Activated T-helper 17 cell treated with anti-CD3 and anti-CD28 coated beads, Interleukin-2, amount 50 U/mL, for 72 hours (primary cell): ENCODE results near the gene CALN1. TPM values are rescaled to one million over a fixed set of nuclear protein-coding genes. Genes with fewer than 3 reads are reported as not detected.

Experiments
- ATAC-seq: fragments of 150-1000 bp; cut with Tn5 transposase; replicated peaks from 2 replicates; pipeline ENCODE4 v1.10.0; 2021; ENCODE audit warnings: mild to moderate bottlenecking, moderate library complexity
- H3K27ac Mint-ChIP-seq: one replicate; pipeline ENCODE4 v1.8.0; 2022; ENCODE audit warnings: mixed read lengths
- H3K27me3 Mint-ChIP-seq: one replicate; pipeline ENCODE4 v1.8.0; 2022; ENCODE audit warnings: mixed read lengths
- H3K36me3 Mint-ChIP-seq: one replicate; pipeline ENCODE4 v1.8.0; 2022; ENCODE audit warnings: low read depth, mild to moderate bottlenecking, mixed read lengths
- H3K4me1 Mint-ChIP-seq: one replicate; pipeline ENCODE4 v1.8.0; 2022; ENCODE audit warnings: mixed read lengths
- H3K4me3 Mint-ChIP-seq: one replicate; pipeline ENCODE4 v1.8.0; 2022; ENCODE audit warnings: mild to moderate bottlenecking, mixed read lengths
- H3K9me3 Mint-ChIP-seq: one replicate; pipeline ENCODE4 v1.8.0; 2022; ENCODE audit warnings: mixed read lengths
- total RNA-seq, 2 donors: library from RNA; stranded (reverse); gene quantifications; one replicate each; pipeline ENCODE4 v1.2.3, GENCODE V29; 2022

CALN1 gene
- total RNA-seq, 2 donors from 2014 or later, result not detected

DNA sequence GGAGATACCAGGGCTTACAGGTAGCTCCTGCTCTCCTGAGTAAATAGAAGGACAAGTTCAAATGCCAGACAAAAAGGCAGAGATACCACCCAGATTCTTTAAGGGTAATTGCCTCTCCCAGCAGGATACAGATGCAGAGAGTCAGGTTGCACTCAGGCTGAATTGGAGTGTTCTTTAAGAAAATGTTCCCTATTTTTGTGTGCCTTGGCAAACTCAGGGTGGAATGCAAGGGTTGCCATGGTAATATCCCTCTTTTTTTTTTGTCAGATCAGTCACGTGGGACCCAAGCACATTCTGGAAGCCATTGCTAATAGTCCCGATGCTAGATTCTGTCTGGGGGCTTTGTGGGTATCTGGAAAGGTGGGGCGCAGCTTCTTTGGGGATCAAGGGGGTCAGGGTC is 628.0 kb downstream of the CALN1 start:
- no peaks in the 10 kb centered on the region for H3K27me3 Mint-ChIP-seq
- H3K4me1 Mint-ChIP-seq, result no peaks in the 10 kb centered on the region
- H3K36me3 Mint-ChIP-seq, result no peaks in the 10 kb centered on the region
- H3K9me3 Mint-ChIP-seq, result peaks cover 18% of the 10 kb centered on the region
- H3K27ac Mint-ChIP-seq, result no peak overlapping the region
- ATAC-seq, result no peak
- no peak overlapping the region for H3K4me3 Mint-ChIP-seq

DNA sequence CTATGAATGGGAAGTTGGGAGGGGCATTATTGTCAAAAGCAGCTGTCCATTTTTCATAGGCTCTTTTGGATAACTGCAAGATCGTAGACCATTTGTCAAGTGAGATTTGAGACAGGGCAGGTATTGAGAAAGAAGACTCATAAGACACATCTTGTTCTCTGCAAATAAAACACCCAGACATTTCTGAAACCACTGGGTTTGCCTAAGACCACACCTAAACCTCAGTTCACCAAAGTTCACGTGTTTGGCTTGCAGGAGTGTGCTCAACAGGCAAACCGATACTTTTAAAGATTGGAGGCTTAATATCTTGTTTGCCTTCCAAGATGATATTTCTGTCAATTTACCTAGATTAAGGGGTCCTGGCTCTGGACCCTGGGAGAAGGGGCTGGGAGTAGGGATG is 628.4 kb downstream of the CALN1 start:
- no peak overlapping the region for H3K27ac Mint-ChIP-seq
- H3K4me1 Mint-ChIP-seq, result no peaks in the 10 kb centered on the region
- H3K4me3 Mint-ChIP-seq, result no peak overlapping the region
- H3K27me3 Mint-ChIP-seq, result no peaks in the 10 kb centered on the region
- peaks cover 18% of the 10 kb centered on the region for H3K9me3 Mint-ChIP-seq
- H3K36me3 Mint-ChIP-seq, result no peaks in the 10 kb centered on the region
- ATAC-seq, result no peak

- Mint-ChIP-seq H3K27ac (no peak overlapping the region), H3K36me3 (no peaks in the 10 kb centered on the region), H3K9me3 (peaks cover 15% of the 10 kb centered on the region), H3K4me1 (no peaks in the 10 kb centered on the region), H3K4me3 (no peak overlapping the region), H3K27me3 (no peaks in the 10 kb centered on the region)
- ATAC-seq, result no peak
Measured at GRCh38 chr7:71782051-71782450, 630.1 kb downstream of the CALN1 start.

DNA sequence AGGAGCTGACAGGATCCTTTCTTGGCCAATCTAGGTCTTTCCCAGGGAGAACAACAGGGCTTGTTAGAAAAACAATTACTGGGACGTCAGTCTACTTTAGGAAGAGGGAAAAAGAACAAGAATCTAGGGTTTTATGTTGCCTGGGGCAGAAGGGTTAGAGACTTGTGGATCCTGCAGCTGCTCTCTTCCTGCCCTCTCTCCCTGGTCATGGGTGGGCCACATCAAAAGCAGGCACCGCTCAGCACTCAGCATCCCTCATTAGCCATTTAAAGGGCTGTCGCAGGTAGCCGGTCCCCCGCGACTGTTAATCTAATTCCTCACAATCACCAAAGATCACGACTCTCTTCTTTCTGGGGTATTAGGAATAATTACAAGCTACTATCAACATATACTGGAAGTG is 631.9 kb downstream of the CALN1 start:
- ATAC-seq, result no peak
- no peaks in the 10 kb centered on the region for H3K36me3 Mint-ChIP-seq
- no peak overlapping the region for H3K4me3 Mint-ChIP-seq
- H3K27ac Mint-ChIP-seq, result no peak overlapping the region
- H3K4me1 Mint-ChIP-seq, result no peaks in the 10 kb centered on the region
- no peaks in the 10 kb centered on the region for H3K27me3 Mint-ChIP-seq
- peaks cover 15% of the 10 kb centered on the region for H3K9me3 Mint-ChIP-seq

DNA sequence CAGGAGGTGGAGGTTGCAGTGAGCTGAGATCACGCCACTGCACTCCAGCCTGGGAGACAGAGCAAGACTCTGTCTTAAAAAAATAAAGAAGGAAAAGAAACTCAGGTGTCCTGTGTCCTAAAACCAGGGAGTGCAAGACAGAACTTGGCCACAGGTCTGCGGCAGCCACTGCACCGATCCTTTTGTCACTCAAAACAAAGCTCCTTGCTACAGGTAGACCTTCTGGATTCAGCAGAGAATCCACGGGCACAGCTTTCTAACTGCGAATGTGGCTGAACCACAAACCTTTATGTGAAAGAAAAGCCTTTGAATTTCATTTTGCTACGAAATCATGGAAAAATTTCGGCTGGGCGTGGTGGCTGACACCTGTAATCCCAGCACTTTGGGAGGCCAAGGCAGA is 634.9 kb downstream of the CALN1 start:
- no peak overlapping the region for H3K27ac Mint-ChIP-seq
- no peaks in the 10 kb centered on the region for H3K4me1 Mint-ChIP-seq
- H3K9me3 Mint-ChIP-seq, result peaks cover 9% of the 10 kb centered on the region
- no peak for ATAC-seq
- no peak overlapping the region for H3K4me3 Mint-ChIP-seq
- no peaks in the 10 kb centered on the region for H3K27me3 Mint-ChIP-seq
- H3K36me3 Mint-ChIP-seq, result no peaks in the 10 kb centered on the region

- Mint-ChIP-seq H3K4me3 (no peak overlapping the region), H3K36me3 (no peaks in the 10 kb centered on the region), H3K4me1 (no peaks in the 10 kb centered on the region), H3K27me3 (no peaks in the 10 kb centered on the region), H3K9me3 (peaks cover 5% of the 10 kb centered on the region), H3K27ac (no peak overlapping the region)
- ATAC-seq, result no peak
Measured at GRCh38 chr7:71776726-71777125, 635.4 kb downstream of the CALN1 start.

DNA sequence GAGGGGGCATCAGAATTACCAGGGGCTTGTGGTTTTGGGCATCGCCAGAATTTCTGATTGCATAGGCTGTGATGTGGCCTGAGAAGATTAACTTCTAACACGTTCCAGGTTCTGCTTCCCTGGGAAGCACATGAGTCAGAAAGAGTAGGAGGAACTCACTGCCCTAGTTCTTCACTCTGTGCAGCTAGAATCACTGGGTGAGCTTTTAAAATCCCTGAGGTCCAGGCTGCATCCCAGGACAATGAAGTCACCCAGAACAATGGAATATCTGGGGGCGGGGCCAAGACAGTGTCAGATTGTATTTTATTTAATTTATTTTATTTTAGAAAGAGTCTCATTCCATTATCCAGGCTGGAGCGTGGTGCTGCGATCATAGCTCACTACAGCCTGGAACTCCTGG is 636.5 kb downstream of the CALN1 start:
- H3K9me3 Mint-ChIP-seq, result peaks cover 4% of the 10 kb centered on the region
- H3K36me3 Mint-ChIP-seq, result no peaks in the 10 kb centered on the region
- no peaks in the 10 kb centered on the region for H3K27me3 Mint-ChIP-seq
- H3K4me3 Mint-ChIP-seq, result no peak overlapping the region
- no peak overlapping the region for H3K27ac Mint-ChIP-seq
- ATAC-seq, result no peak
- H3K4me1 Mint-ChIP-seq, result no peaks in the 10 kb centered on the region

DNA sequence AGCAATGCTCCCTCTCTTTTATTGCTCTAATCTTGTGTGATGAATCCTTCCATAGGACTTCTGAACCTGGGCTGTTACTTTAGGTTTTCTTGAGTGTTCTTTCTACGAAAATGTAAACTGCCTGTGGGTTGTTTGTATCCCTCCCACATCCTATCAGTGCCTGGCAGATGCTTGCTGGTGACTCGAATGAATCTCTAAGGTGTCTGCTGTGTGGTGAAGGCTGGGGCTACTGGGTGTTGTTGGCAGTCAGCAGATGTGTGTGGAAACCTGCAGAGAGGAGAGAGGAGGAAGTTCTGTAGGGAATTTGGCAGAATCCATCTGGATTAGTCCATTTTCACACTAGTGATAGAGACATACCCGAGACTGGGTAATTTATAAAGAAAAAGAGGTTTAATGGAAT is 639.4 kb downstream of the CALN1 start:
- Mint-ChIP-seq H3K4me1 (no peaks in the 10 kb centered on the region), H3K4me3 (no peak overlapping the region), H3K9me3 (no peaks in the 10 kb centered on the region), H3K27me3 (no peaks in the 10 kb centered on the region), H3K27ac (no peak overlapping the region), H3K36me3 (no peaks in the 10 kb centered on the region)
- no peak for ATAC-seq

DNA sequence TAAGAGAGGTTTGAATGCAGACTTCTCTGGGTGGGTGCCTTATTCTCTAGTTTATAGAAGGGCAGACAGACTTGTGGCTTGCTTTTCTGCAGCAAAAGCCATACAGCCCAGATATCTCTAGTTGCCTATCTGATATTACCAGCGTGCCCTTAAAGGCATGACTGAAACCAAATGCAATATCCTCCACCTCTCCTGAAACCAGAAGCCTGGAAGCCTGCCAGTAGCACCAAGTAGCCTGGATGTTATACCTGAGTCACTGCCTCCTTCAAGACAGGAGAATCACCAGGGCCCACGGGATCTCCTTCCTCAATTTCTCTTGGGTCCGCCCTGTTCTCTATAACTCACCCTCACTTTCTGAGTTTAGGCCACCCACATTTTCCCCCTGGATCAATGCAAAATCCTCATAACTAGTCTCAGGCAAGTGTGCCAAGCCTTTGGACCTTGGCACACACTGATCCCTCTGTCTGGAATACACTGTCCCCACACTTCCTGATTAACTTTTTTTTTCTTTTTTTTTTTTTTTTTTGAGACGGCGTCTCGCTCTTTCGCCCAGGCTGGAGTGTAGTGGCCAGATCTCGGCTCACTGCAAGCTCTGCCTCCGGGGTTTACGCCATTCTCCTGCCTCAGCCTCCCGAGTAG is 641.8 kb downstream of the CALN1 start:
- ATAC-seq, result no peak
- H3K27me3 Mint-ChIP-seq, result no peaks in the 10 kb centered on the region
- no peaks in the 10 kb centered on the region for H3K4me1 Mint-ChIP-seq
- H3K36me3 Mint-ChIP-seq, result no peaks in the 10 kb centered on the region
- no peak overlapping the region for H3K27ac Mint-ChIP-seq
- no peaks in the 10 kb centered on the region for H3K9me3 Mint-ChIP-seq
- H3K4me3 Mint-ChIP-seq, result no peak overlapping the region

GRCh38 chr7:71769326-71769725 is 642.8 kb downstream of the CALN1 start:
- ATAC-seq, result no peak
- H3K9me3 Mint-ChIP-seq, result no peaks in the 10 kb centered on the region
- H3K36me3 Mint-ChIP-seq, result no peaks in the 10 kb centered on the region
- no peak overlapping the region for H3K27ac Mint-ChIP-seq
- H3K27me3 Mint-ChIP-seq, result no peaks in the 10 kb centered on the region
- no peaks in the 10 kb centered on the region for H3K4me1 Mint-ChIP-seq
- no peak overlapping the region for H3K4me3 Mint-ChIP-seq

DNA sequence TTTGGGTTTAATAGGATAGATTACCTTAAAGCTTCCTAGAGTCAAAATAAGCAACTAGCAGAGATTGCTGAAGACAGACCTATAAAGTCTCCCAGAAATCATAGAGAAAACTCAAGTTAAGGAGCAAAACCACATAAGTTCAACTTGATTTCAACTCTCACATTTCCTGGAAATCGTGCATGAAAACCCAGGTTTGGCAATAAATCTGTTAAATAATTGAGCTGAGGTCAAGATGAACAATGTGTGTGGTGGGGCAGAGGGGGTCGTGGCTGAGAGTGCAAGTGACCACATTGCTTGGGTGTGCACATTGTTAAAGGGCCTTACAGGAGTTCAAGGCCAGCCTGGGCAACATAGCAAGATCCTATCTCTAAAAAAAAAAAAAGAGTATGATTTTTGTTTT is 643.7 kb downstream of the CALN1 start:
- Mint-ChIP-seq H3K27me3 (no peaks in the 10 kb centered on the region), H3K9me3 (no peaks in the 10 kb centered on the region), H3K4me1 (no peaks in the 10 kb centered on the region), H3K36me3 (no peaks in the 10 kb centered on the region), H3K4me3 (no peak overlapping the region), H3K27ac (no peak overlapping the region)
- no peak for ATAC-seq

GRCh38 chr7:71766016-71766415 is 646.1 kb downstream of the CALN1 start:
- Mint-ChIP-seq H3K27ac (no peak overlapping the region), H3K9me3 (peaks cover 4% of the 10 kb centered on the region), H3K27me3 (no peaks in the 10 kb centered on the region), H3K4me3 (no peak overlapping the region), H3K4me1 (no peaks in the 10 kb centered on the region), H3K36me3 (no peaks in the 10 kb centered on the region)
- ATAC-seq, result no peak

- H3K4me3 Mint-ChIP-seq, result no peak overlapping the region
- no peak overlapping the region for H3K27ac Mint-ChIP-seq
- H3K36me3 Mint-ChIP-seq, result no peaks in the 10 kb centered on the region
- H3K9me3 Mint-ChIP-seq, result peaks cover 21% of the 10 kb centered on the region
- no peaks in the 10 kb centered on the region for H3K4me1 Mint-ChIP-seq
- no peaks in the 10 kb centered on the region for H3K27me3 Mint-ChIP-seq
- no peak for ATAC-seq
Measured at GRCh38 chr7:71761336-71761735, 650.8 kb downstream of the CALN1 start.

DNA sequence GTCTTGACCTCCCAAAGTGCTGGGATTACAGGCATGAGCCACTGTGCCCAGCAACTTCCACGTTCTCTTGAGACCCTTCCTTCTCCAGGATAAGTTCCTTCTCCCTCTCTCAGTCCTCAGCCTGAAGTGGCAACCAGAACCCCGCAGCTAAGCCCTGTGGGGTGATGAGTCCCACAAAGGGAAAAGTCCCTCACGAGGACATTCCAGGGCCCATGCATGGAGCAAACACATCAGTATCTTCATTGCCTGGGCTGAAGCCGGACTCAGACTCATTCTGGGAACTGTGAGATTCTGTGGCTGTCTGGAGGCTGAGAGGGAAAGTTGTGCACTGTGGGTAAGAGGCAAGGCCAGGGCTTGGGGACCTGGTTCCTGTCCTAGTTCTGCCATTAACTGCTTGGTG is 657.3 kb downstream of the CALN1 start:
- H3K9me3 Mint-ChIP-seq, result peaks cover 11% of the 10 kb centered on the region

DNA sequence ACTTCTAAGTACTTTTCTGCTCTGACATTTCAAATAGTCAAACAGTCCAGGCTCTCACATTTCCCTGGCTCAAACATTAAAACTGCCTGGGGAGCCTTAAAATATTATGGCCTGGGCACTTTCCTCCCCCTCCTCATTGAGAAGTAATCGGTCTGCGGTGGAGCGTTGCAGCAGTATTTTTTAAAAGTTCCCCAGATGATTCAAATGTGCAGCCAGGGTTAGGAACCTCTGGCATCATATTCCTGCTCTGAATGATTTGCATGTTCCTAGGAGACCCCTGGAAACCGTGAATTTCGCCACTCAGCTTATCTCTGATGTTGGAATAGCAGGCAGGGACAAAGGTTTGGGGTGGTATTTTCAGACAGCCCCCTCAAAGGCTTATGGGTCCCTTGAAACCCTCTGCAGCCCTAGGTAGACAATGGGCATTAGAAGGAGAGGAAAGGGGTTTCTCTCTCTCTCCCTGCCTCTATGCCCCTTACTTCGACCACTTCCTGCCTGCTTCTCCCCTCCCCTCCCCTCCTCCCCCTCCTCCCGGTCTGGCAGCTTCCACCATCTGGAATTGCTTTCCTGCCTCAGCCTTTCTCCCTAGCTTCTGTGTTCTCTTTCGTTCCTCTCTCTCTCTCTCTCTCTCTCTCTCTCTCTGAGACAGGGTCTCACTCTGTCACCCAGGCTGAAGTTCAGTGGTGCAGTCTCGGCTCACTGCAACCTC is 658.0 kb downstream of the CALN1 start:
- Mint-ChIP-seq H3K36me3 (no peaks in the 10 kb centered on the region), H3K9me3 (peaks cover 8% of the 10 kb centered on the region), H3K4me1 (no peaks in the 10 kb centered on the region), H3K4me3 (no peak overlapping the region), H3K27me3 (peaks cover 9% of the 10 kb centered on the region), H3K27ac (no peak overlapping the region)
- ATAC-seq, result no peak

More for the DNA sequence above, 657.3 kb downstream of the CALN1 start:
- Mint-ChIP-seq H3K27me3 (peaks cover 9% of the 10 kb centered on the region), H3K4me3 (no peak overlapping the region), H3K36me3 (no peaks in the 10 kb centered on the region), H3K27ac (no peak overlapping the region), H3K4me1 (no peaks in the 10 kb centered on the region)
- ATAC-seq, result no peak
